A549 (cell line): ENCODE results near the gene CAPZA3.
"Not testable (repeated sequence)": the region's sequence is repeated elsewhere in the genome, so short reads cannot be mapped to it uniquely, and the experiment has no call there.

ENCODE experiments used
- EP300 ChIP-seq, 2 experiments: fragments of >200 bp; sonication (Bioruptor Twin); formaldehyde crosslinking; IDR thresholded peaks; 2 replicates in 1 of 2; 3 replicates in 1 of 2; pipeline ENCODE4 v1.6.1; 2016 to 2017
- POLR2AphosphoS2 ChIP-seq: conservative IDR thresholded peaks from 2 replicates; pipeline ENCODE4 v1.6.1; 2012; ENCODE audit warnings: low read length, improper control_type of control experiment, inconsistent platforms
- TF ChIP-seq, protein P1 (sequence below): fragments of >200 bp; sonication (Bioruptor Twin); formaldehyde crosslinking; IDR thresholded peaks from 2 replicates; pipeline ENCODE4 v1.6.1; 2016
- TF ChIP-seq, protein P2 (sequence below): fragments of >200 bp; sonication (Bioruptor Twin); formaldehyde crosslinking; IDR thresholded peaks from 3 replicates; pipeline ENCODE4 v1.5.1; 2016
- TF ChIP-seq, protein P3 (sequence below): fragments of 450-650 bp; IDR thresholded peaks from 2 replicates; pipeline ENCODE4 v1.6.1; 2014; ENCODE audit warnings: antibody characterized with exemption
- TF ChIP-seq, protein P4 (sequence below): IDR thresholded peaks from 2 replicates; pipeline ENCODE4 v1.6.1; 2012
- TF ChIP-seq, protein P5 (sequence below): fragments of 200-600 bp; sonication (generic); IDR thresholded peaks from 2 replicates; pipeline ENCODE4 v1.6.1; 2016; ENCODE audit warnings: antibody characterized with exemption, mild to moderate bottlenecking, moderate library complexity

DNA sequence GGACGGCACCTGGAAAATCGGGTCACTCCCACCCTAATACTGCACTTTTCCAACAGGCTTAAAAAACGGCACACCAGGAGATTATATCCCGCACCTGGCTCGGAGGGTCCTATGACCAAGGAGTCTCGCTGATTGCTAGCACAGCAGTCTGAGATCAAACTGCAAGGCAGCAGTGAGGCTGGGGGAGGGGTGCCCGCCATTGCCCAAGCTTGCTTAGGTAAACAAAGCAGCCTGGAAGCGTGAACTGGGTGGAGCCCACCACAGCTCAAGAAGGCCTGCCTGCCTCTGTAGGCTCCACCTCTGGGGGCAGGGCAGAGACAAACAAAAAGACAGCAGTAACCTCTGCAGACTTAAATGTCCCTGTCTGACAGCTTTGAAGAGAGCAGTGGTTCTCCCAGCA is 47.5 kb downstream of the CAPZA3 start:
- TF ChIP-seq, protein P1, sequence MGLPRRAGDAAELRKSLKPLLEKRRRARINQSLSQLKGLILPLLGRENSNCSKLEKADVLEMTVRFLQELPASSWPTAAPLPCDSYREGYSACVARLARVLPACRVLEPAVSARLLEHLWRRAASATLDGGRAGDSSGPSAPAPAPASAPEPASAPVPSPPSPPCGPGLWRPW = not testable (repeated sequence)
- TF ChIP-seq, protein P2, sequence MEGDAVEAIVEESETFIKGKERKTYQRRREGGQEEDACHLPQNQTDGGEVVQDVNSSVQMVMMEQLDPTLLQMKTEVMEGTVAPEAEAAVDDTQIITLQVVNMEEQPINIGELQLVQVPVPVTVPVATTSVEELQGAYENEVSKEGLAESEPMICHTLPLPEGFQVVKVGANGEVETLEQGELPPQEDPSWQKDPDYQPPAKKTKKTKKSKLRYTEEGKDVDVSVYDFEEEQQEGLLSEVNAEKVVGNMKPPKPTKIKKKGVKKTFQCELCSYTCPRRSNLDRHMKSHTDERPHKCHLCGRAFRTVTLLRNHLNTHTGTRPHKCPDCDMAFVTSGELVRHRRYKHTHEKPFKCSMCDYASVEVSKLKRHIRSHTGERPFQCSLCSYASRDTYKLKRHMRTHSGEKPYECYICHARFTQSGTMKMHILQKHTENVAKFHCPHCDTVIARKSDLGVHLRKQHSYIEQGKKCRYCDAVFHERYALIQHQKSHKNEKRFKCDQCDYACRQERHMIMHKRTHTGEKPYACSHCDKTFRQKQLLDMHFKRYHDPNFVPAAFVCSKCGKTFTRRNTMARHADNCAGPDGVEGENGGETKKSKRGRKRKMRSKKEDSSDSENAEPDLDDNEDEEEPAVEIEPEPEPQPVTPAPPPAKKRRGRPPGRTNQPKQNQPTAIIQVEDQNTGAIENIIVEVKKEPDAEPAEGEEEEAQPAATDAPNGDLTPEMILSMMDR = not testable (repeated sequence)
- TF ChIP-seq, protein P3, sequence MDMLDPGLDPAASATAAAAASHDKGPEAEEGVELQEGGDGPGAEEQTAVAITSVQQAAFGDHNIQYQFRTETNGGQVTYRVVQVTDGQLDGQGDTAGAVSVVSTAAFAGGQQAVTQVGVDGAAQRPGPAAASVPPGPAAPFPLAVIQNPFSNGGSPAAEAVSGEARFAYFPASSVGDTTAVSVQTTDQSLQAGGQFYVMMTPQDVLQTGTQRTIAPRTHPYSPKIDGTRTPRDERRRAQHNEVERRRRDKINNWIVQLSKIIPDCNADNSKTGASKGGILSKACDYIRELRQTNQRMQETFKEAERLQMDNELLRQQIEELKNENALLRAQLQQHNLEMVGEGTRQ = not testable (repeated sequence)
- not testable (repeated sequence) for TF ChIP-seq POLR2AphosphoS2; EP300 (IDR thresholded peaks at IDR 0.05)
- TF ChIP-seq, protein P4, sequence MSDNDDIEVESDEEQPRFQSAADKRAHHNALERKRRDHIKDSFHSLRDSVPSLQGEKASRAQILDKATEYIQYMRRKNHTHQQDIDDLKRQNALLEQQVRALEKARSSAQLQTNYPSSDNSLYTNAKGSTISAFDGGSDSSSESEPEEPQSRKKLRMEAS = not testable (repeated sequence)
- TF ChIP-seq, protein P5, sequence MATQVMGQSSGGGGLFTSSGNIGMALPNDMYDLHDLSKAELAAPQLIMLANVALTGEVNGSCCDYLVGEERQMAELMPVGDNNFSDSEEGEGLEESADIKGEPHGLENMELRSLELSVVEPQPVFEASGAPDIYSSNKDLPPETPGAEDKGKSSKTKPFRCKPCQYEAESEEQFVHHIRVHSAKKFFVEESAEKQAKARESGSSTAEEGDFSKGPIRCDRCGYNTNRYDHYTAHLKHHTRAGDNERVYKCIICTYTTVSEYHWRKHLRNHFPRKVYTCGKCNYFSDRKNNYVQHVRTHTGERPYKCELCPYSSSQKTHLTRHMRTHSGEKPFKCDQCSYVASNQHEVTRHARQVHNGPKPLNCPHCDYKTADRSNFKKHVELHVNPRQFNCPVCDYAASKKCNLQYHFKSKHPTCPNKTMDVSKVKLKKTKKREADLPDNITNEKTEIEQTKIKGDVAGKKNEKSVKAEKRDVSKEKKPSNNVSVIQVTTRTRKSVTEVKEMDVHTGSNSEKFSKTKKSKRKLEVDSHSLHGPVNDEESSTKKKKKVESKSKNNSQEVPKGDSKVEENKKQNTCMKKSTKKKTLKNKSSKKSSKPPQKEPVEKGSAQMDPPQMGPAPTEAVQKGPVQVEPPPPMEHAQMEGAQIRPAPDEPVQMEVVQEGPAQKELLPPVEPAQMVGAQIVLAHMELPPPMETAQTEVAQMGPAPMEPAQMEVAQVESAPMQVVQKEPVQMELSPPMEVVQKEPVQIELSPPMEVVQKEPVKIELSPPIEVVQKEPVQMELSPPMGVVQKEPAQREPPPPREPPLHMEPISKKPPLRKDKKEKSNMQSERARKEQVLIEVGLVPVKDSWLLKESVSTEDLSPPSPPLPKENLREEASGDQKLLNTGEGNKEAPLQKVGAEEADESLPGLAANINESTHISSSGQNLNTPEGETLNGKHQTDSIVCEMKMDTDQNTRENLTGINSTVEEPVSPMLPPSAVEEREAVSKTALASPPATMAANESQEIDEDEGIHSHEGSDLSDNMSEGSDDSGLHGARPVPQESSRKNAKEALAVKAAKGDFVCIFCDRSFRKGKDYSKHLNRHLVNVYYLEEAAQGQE = not testable (repeated sequence)
